ENCODE results near the gene MBOAT2.

DNA sequence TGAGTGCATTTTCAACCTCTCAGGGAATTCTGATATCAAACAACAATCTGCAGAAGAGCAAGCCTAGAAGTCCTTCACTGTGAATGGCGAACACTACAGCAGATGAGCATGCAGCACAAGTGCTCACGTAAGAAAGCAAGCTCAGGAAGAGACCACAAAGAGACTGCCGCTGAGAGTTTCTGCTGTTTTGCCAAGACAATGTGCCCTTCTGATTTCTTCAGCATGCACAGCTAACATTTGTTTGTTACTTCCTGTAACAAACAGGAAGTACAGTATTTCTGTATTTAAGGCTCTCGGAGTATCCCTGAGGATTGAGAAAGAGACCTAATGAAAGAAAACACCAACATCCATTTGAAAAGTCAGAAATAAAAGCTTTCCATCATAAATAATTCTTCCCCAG, 45.9 kb downstream of the MBOAT2 start:
- TF ChIP-seq POLR2A (IDR thresholded peaks at IDR 0.05; ENCODE audit: low read length) (no peak), GATA1 (IDR thresholded peaks at IDR 0.05; ENCODE audit: low read depth, low read length) (no peak)

All from erythroblast (primary cell).